Measurements from ENCODE around the gene USP11. TPM values are rescaled to one million over a fixed set of nuclear protein-coding genes. Genes with fewer than 3 reads are reported as not detected.

USP11 gene
- total RNA-seq, 6 donors from 2014 or later: 42.9 to 103 (median 60.0) TPM

DNA sequence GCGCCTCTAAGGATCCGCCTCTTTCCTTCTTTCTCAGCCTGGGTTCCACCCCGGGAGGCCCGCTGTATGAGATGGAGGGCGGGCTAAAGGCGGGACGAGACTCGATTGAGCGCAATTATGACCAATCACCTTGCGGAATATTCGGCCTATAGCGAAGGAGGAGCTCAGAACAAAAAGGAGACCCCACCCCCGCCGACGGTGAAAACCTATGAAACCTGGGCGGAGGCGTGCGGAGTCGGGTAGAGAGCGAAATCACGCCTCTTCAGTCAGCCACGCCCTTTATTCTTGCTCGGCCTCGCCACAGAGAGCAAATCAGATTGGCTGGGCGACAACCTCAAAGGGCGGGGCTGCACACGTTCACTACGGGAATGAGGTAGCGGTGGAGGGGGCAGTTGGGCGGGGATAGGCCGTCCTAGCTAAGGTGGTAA, 14.9 kb upstream of the USP11 start:
- H3K4me3 ChIP-seq: peak overlapping the region; percentile 45 to 83 (median 72)
- TF ChIP-seq EP300 (IDR thresholded peaks at IDR 0.05): no peak
- TF ChIP-seq POLR2AphosphoS5 (IDR thresholded peaks at IDR 0.05): peak; percentile 32 to 39
- WGBS, 2 donors: 0 to 1% methylated on average over 2 to 31 of the region's 31 CpGs
- peaks cover 3 to 35% (median 19%) of the 10 kb centered on the region in 4 donors for H3K4me1 ChIP-seq
- peak overlapping the region; percentile 96 to 98 (median 96) for H3K27ac ChIP-seq
- peaks cover 3 to 38% (median 22%) of the 10 kb centered on the region in 4 donors for H3K36me3 ChIP-seq
- no peaks in the 10 kb centered on the region for H3K9me3 ChIP-seq
- DNase-seq (peak in 1 of 2 donors; percentile 99), ATAC-seq (ENCODE audit: low FRiP score in 2 of 2) (peak; percentile 91 to 96)
- H3K27me3 ChIP-seq: no peaks in the 10 kb centered on the region

DNA sequence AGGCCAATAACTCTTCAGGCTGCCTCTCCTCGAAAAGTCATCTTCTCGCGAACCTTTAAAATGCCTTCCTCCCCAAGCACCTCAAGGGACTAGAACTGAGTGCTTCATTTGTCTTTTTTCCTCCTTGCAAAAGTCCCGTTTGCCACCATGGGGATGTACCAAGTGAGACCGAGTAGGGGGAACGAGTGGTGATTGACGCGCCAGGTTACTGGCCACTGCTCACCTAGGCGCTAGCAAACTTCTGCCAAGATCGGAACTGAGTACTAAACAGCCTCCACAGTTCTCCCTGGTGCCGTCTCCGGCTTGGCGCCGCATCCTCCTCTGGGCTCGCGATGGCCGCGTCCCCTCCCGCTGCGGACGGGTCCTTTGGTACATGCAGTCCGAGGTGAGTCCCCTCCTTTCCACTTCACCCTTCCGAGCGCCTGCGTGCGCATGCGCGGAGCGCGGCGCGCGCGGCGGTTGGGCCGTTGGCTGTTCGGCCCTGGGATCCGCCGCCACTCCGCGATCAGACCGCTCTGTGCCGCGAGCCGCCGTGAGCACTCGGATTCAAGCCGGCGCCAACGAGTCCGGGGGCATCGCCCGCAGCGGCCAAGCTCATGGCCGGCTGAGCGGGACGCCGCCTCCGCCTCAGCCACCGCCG, 14.4 kb upstream of the USP11 start, which contains the start of gene CDK16:
CDK16 (plus strand) TSS at position 402 of the 640 bp plus-strand sequence. CDS start 4,877 bp downstream, outside the sequence.
- WGBS, 2 donors: 0 to 3% methylated on average over 13 to 23 of the region's 61 CpGs
- Histone ChIP-seq H3K27me3 (no peaks in the 10 kb centered on the region), H3K4me3 (peak within 1 kb of the TSS; percentile 68 to 89 (median 80)), H3K27ac (peak within 1 kb of the TSS; percentile 96 to 98 (median 96)), H3K4me1 (peaks cover 3 to 35% (median 19%) of the 10 kb centered on the region in 4 donors), H3K9me3 (no peaks in the 10 kb centered on the region), H3K36me3 (peaks cover 0 to 37% (median 18%) of the 10 kb centered on the region in 4 donors)
- peak; percentile 79 to 95 for DNase-seq
- TF ChIP-seq POLR2A (IDR thresholded peaks at IDR 0.05) (peak; percentile 69 to 92 (median 82)), POLR2AphosphoS5 (IDR thresholded peaks at IDR 0.05) (peak; percentile 84 to 89), EP300 (IDR thresholded peaks at IDR 0.05) (no peak)
- TF ChIP-seq, protein P1, sequence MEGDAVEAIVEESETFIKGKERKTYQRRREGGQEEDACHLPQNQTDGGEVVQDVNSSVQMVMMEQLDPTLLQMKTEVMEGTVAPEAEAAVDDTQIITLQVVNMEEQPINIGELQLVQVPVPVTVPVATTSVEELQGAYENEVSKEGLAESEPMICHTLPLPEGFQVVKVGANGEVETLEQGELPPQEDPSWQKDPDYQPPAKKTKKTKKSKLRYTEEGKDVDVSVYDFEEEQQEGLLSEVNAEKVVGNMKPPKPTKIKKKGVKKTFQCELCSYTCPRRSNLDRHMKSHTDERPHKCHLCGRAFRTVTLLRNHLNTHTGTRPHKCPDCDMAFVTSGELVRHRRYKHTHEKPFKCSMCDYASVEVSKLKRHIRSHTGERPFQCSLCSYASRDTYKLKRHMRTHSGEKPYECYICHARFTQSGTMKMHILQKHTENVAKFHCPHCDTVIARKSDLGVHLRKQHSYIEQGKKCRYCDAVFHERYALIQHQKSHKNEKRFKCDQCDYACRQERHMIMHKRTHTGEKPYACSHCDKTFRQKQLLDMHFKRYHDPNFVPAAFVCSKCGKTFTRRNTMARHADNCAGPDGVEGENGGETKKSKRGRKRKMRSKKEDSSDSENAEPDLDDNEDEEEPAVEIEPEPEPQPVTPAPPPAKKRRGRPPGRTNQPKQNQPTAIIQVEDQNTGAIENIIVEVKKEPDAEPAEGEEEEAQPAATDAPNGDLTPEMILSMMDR (IDR thresholded peaks at IDR 0.05): peak in 1 of 6 experiments; percentile 34
- ATAC-seq (ENCODE audit: low FRiP score in 2 of 2): peak; percentile 84 to 89

DNA sequence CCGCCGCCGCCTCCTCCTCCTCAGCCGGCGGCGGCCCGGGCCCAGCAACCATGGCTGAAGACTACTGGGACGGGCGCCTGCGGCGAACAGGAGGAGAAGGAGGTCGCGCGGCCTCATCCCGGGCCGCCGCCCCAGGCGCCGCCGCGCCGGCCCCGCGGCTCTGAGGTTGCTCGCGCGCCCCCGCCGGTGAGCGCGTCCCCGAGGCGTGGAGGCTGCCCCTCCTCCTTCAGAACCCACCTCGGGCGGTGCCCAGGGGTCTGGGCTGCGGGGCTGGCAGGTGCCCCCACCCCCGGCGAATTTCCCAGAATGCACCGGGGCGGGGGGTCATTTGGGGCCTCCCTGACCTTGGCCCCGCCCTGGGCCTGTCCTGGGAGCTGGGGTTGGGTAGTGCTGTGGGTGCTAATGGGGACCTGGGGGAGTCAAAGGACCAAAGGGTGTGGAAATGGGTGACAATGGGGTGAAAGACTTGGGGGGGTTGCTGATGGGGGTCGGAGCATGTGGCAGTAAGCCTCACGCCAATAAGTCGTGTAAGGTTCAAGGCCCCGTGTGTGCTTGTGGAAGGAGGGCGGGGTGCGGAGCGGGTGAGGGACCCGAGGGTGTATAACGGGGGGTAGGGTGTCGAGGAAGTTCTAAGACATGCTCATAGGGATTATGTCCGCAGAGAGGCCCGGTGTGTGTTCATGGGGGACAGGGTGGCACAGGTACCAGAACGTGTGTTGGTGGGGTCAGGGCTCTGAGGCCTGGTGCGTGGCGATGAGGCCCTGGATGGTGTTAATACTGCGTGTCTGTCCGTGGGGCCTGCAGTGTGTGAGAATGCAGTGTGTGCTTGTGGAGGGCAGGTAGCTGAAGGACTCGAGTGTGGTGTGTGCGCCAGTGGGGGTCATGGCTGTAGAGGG, 13.6 kb upstream of the USP11 start:
- peak overlapping the region; percentile 68 to 89 (median 80) for H3K4me3 ChIP-seq
- ATAC-seq (ENCODE audit: low FRiP score in 2 of 2) (peak in 1 of 2 donors; percentile 39), DNase-seq (peak; percentile 57 to 89)
- WGBS, 2 donors: 1 to 29% methylated on average over 17 to 34 of the region's 60 CpGs
- H3K27ac ChIP-seq: peak overlapping the region; percentile 96 to 98 (median 96)
- no peaks in the 10 kb centered on the region for H3K9me3 ChIP-seq
- peaks cover 0 to 37% (median 22%) of the 10 kb centered on the region in 4 donors for H3K36me3 ChIP-seq
- peaks cover 3 to 35% (median 19%) of the 10 kb centered on the region in 4 donors for H3K4me1 ChIP-seq
- no peaks in the 10 kb centered on the region for H3K27me3 ChIP-seq
- TF ChIP-seq EP300 (IDR thresholded peaks at IDR 0.05) (no peak), POLR2A (IDR thresholded peaks at IDR 0.05) (peak in 1 of 4 donors; percentile 62), POLR2AphosphoS5 (IDR thresholded peaks at IDR 0.05) (no peak)
- TF ChIP-seq, protein P1 (IDR thresholded peaks at IDR 0.05): no peak

DNA sequence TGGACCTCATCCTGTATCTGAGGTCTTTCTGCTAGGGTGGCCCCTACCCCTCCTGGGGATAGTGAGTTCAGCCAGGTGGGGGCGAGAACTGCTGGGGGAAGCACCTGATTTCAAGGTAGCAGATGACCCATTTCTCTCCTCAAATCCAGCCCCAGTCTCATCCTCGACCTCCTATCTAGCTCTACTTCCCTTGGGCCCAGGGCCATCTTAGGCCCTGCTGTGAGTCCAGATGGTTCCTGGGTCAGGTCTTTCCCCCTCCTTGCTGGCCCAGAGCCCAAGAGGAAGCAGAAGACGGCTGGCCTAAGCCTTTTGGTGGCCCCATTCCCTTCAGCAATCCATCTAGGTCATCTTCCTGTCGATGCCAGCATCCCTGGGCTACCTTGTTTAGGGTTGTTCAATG, 11.1 kb upstream of the USP11 start:
- TF ChIP-seq, protein P1 (IDR thresholded peaks at IDR 0.05): no peak
- no peak for TF ChIP-seq POLR2A (IDR thresholded peaks at IDR 0.05)
- TF ChIP-seq EP300 (IDR thresholded peaks at IDR 0.05): no peak
- no peak for TF ChIP-seq POLR2AphosphoS5 (IDR thresholded peaks at IDR 0.05)
- Histone ChIP-seq H3K9me3 (no peaks in the 10 kb centered on the region), H3K27me3 (no peaks in the 10 kb centered on the region), H3K4me1 (peaks cover 3 to 32% (median 18%) of the 10 kb centered on the region in 4 donors), H3K36me3 (peaks cover 0 to 38% (median 30%) of the 10 kb centered on the region in 4 donors), H3K4me3 (no peak overlapping the region), H3K27ac (no peak overlapping the region)
- ATAC-seq (ENCODE audit: low FRiP score in 2 of 2): no peak
- 79% methylated on average over 4 of the region's 4 CpGs; no CpG with 5 or more reads in 1 of the 2 donors for WGBS, 2 donors
- DNase-seq: no peak

Data from upper lobe of left lung (tissue), 6 donors.